WTC11 (cell line): ENCODE results near the gene APPBP2.

Experiments
- ATF1 ChIP-seq: sonication (generic); formaldehyde crosslinking; IDR thresholded peaks from 2 replicates; pipeline ENCODE4 v1.8.1; 2023; ENCODE audit warnings: mild to moderate bottlenecking, moderate library complexity, missing genetic modification reagents
- CTCF ChIP-seq: fragments of 200-600 bp; IDR thresholded peaks from 2 replicates; pipeline ENCODE4 v1.8.0; 2022; ENCODE audit warnings: antibody characterized with exemption
- HMGXB4 ChIP-seq: sonication (generic); formaldehyde crosslinking; IDR thresholded peaks from 2 replicates; pipeline ENCODE4 v1.8.1; 2023; ENCODE audit warnings: mild to moderate bottlenecking, moderate library complexity, missing genetic modification reagents
- MAX ChIP-seq: sonication (generic); formaldehyde crosslinking; IDR thresholded peaks from 2 replicates; pipeline ENCODE4 v1.8.0; 2022; ENCODE audit warnings: mild to moderate bottlenecking, missing genetic modification reagents
- NR2C2 ChIP-seq: sonication (generic); formaldehyde crosslinking; IDR thresholded peaks from 2 replicates; pipeline ENCODE4 v1.8.0; 2022; ENCODE audit warnings: mild to moderate bottlenecking, missing genetic modification reagents
- SP1 ChIP-seq: sonication (generic); formaldehyde crosslinking; conservative IDR thresholded peaks from 2 replicates; pipeline ENCODE4 v1.8.1; 2022; ENCODE audit warnings: missing genetic modification reagents
- TEAD4 ChIP-seq: sonication (generic); formaldehyde crosslinking; IDR thresholded peaks from 2 replicates; pipeline ENCODE4 v1.8.0; 2022; ENCODE audit warnings: mild to moderate bottlenecking, missing genetic modification reagents
- TP53 ChIP-seq: sonication (generic); formaldehyde crosslinking; IDR thresholded peaks from 2 replicates; pipeline ENCODE4 v1.8.1; 2023; ENCODE audit warnings: mild to moderate bottlenecking, missing genetic modification reagents
- USF2 ChIP-seq: sonication (generic); formaldehyde crosslinking; IDR thresholded peaks from 2 replicates; pipeline ENCODE4 v1.8.1; 2023; ENCODE audit warnings: mild to moderate bottlenecking, missing genetic modification reagents, moderate library complexity

GRCh38 chr17:60510031-60510430, 16.0 kb downstream of the APPBP2 start:
- TF ChIP-seq HMGXB4 (CRISPR knock-in tag), result no peak
- TF ChIP-seq CTCF, result no peak
- no peak for TF ChIP-seq NR2C2 (CRISPR knock-in tag)
- no peak for TF ChIP-seq USF2 (CRISPR knock-in tag)
- no peak for TF ChIP-seq MAX (CRISPR knock-in tag)
- no peak for TF ChIP-seq ATF1
- TF ChIP-seq SP1, result no peak
- TF ChIP-seq TEAD4 (CRISPR knock-in tag), result no peak
- TF ChIP-seq TP53 (CRISPR knock-in tag), result no peak
